ENCODE results near the gene CEP83. TPM values are rescaled to one million over a fixed set of nuclear protein-coding genes. Genes with fewer than 3 reads are reported as not detected.

The CEP83 gene
- polyA plus RNA-seq, 1 donor (not counting 4 experiments of a cell fraction or from before 2014, with no cell fraction given), result 9.5 TPM

GRCh38 chr12:94379479-94380113 is 80.1 kb downstream of the CEP83 start:
- Histone ChIP-seq H3K9me3 (ENCODE audit: control insufficient read depth, low read depth, low read length) (no peaks in the 10 kb centered on the region), H2AFZ (ENCODE audit: control insufficient read depth, low read length) (no peak overlapping the region), H3K4me1 (ENCODE audit: control insufficient read depth, extremely low read depth, insufficient read depth, low read length) (no peaks in the 10 kb centered on the region), H3K4me3 (ENCODE audit: control insufficient read depth in 2 of 3, extremely low read depth in 1 of 3, insufficient read depth in 2 of 3, low read depth in 1 of 3, low read length in 3 of 3) (no peak overlapping the region), H3K27me3 (ENCODE audit: control insufficient read depth, extremely low read depth, insufficient read depth, low read length) (no peaks in the 10 kb centered on the region), H4K20me1 (ENCODE audit: control insufficient read depth, extremely low read depth, insufficient read depth, low read length) (no peaks in the 10 kb centered on the region), H3K79me2 (ENCODE audit: control insufficient read depth, insufficient read depth, low read length) (no peaks in the 10 kb centered on the region), H3K9me1 (ENCODE audit: control insufficient read depth, extremely low read depth, insufficient read depth, low read length) (no peaks in the 10 kb centered on the region), H3K36me3 (ENCODE audit: control insufficient read depth in 2 of 2, extremely low read depth in 1 of 2, insufficient read depth in 2 of 2, low read length in 2 of 2) (peaks cover under 1 to 2% of the 10 kb centered on the region in 2 experiments), H3K27ac (ENCODE audit: control insufficient read depth, insufficient read depth, low read length) (no peak overlapping the region), H3K9ac (ENCODE audit: control insufficient read depth, extremely low read depth, insufficient read depth, low read length) (no peak overlapping the region), H3K4me2 (ENCODE audit: control insufficient read depth, extremely low read depth, insufficient read depth, low read depth, low read length) (no peak overlapping the region)
- dilution Hi-C loops (cut with MboI; ENCODE audit: extremely low pct_ligation_motif_present, low sequenced_read_pairs), result no loop called here
- no peak for FAIRE-seq
- TF ChIP-seq EZH2 (IDR thresholded peaks at IDR 0.05; ENCODE audit: low read length) (no peak), CTCF (optimal IDR thresholded peaks at IDR 0.05 in 1 of 3, IDR thresholded peaks at IDR 0.05 in 1 of 3, conservative IDR thresholded peaks at IDR 0.05 in 1 of 3; ENCODE audit: extremely low read depth in 1 of 3, insufficient read depth in 2 of 3, low read length in 3 of 3) (no peak)
- DNase-seq (ENCODE audit: low read depth, low spot score), result no peak

GRCh38 chr12:94377599-94377998 is 82.1 kb downstream of the CEP83 start:
- Histone ChIP-seq H2AFZ (ENCODE audit: control insufficient read depth, low read length) (no peak overlapping the region), H3K9me1 (ENCODE audit: control insufficient read depth, extremely low read depth, insufficient read depth, low read length) (no peaks in the 10 kb centered on the region), H3K4me3 (ENCODE audit: control insufficient read depth in 2 of 3, extremely low read depth in 1 of 3, insufficient read depth in 2 of 3, low read depth in 1 of 3, low read length in 3 of 3) (no peak overlapping the region), H3K9me3 (ENCODE audit: control insufficient read depth, low read depth, low read length) (no peaks in the 10 kb centered on the region), H3K4me1 (ENCODE audit: control insufficient read depth, extremely low read depth, insufficient read depth, low read length) (no peaks in the 10 kb centered on the region), H3K4me2 (ENCODE audit: control insufficient read depth, extremely low read depth, insufficient read depth, low read depth, low read length) (no peak overlapping the region), H3K79me2 (ENCODE audit: control insufficient read depth, insufficient read depth, low read length) (no peaks in the 10 kb centered on the region), H3K36me3 (ENCODE audit: control insufficient read depth in 2 of 2, extremely low read depth in 1 of 2, insufficient read depth in 2 of 2, low read length in 2 of 2) (peaks cover 0 to 2% of the 10 kb centered on the region in 2 experiments), H3K9ac (ENCODE audit: control insufficient read depth, extremely low read depth, insufficient read depth, low read length) (no peak overlapping the region), H3K27ac (ENCODE audit: control insufficient read depth, insufficient read depth, low read length) (no peak overlapping the region), H3K27me3 (ENCODE audit: control insufficient read depth, extremely low read depth, insufficient read depth, low read length) (no peaks in the 10 kb centered on the region), H4K20me1 (ENCODE audit: control insufficient read depth, extremely low read depth, insufficient read depth, low read length) (no peaks in the 10 kb centered on the region)
- dilution Hi-C loops (cut with MboI; ENCODE audit: extremely low pct_ligation_motif_present, low sequenced_read_pairs), result no loop called here
- no peak for DNase-seq (ENCODE audit: low read depth, low spot score)
- FAIRE-seq, result no peak
- TF ChIP-seq EZH2 (IDR thresholded peaks at IDR 0.05; ENCODE audit: low read length) (no peak), CTCF (optimal IDR thresholded peaks at IDR 0.05 in 1 of 3, IDR thresholded peaks at IDR 0.05 in 1 of 3, conservative IDR thresholded peaks at IDR 0.05 in 1 of 3; ENCODE audit: extremely low read depth in 1 of 3, insufficient read depth in 2 of 3, low read length in 3 of 3) (no peak)
